ENCODE measurements around the gene NOS3.

GRCh38 chr7:151018421-151019129, 27.8 kb downstream of the NOS3 start:
- no peak for TF ChIP-seq CTCF (IDR thresholded peaks at IDR 0.05; ENCODE audit: borderline replicate concordance, extremely low read depth, low read length, poor library complexity, severe bottlenecking)
- TF ChIP-seq EZH2 (IDR thresholded peaks at IDR 0.05; ENCODE audit: borderline replicate concordance, low read depth, low read length, severe bottlenecking), result no peak

Measured in DND-41 (cell line).